GM06990 (cell line): ENCODE measurements around the gene DEFB124.

ENCODE experiments used
- DNase-seq: peaks from one replicate; pipeline ENCODE4 v3.0.0-alpha.2; 2011; ENCODE audit not compliant: insufficient read length; ENCODE audit errors: extremely low read depth
- H3K27me3 ChIP-seq: replicated peaks from 2 replicates; pipeline ENCODE4 v1.6.0; 2011; ENCODE audit warnings: low read length; ENCODE audit not compliant: control insufficient read depth, insufficient read depth
- H3K36me3 ChIP-seq: 2 replicates; pipeline ENCODE4 v1.5.1; 2011; ENCODE audit warnings: low read length; ENCODE audit not compliant: control insufficient read depth, insufficient read depth
- H3K4me3 ChIP-seq: replicated peaks from 2 replicates; pipeline ENCODE4 v1.5.1; 2011; ENCODE audit warnings: low read depth, mild to moderate bottlenecking, control low read depth, low read length
- TF ChIP-seq, protein P1 (sequence below): IDR thresholded peaks from 2 replicates; pipeline ENCODE4 v1.5.1; 2011; ENCODE audit warnings: low read length, control low read depth, mild to moderate bottlenecking, inconsistent platforms; ENCODE audit not compliant: insufficient read depth, poor library complexity, severe bottlenecking

Gene DEFB124

DNA sequence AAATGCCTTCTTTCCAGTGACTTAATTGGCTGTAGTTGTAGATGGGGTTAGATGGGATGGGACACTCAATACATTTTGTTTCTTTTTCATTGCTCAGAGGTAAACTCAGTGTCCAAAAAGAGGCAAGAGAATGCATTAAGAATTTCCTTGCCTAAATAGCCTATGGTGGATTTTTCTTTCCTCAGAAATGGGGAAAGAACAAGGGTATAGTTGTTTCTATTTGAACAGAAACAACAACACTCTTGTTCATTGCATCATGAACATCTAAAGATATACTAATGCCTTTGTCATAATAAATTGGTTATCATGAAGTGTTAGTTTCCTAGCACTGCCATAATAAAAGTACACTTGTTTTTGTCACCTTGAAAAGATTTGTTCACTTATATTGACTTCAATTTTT, 49.1 kb downstream of the DEFB124 start:
- H3K36me3 ChIP-seq, result no peaks in the 10 kb centered on the region
- no peak for DNase-seq
- TF ChIP-seq, protein P1, sequence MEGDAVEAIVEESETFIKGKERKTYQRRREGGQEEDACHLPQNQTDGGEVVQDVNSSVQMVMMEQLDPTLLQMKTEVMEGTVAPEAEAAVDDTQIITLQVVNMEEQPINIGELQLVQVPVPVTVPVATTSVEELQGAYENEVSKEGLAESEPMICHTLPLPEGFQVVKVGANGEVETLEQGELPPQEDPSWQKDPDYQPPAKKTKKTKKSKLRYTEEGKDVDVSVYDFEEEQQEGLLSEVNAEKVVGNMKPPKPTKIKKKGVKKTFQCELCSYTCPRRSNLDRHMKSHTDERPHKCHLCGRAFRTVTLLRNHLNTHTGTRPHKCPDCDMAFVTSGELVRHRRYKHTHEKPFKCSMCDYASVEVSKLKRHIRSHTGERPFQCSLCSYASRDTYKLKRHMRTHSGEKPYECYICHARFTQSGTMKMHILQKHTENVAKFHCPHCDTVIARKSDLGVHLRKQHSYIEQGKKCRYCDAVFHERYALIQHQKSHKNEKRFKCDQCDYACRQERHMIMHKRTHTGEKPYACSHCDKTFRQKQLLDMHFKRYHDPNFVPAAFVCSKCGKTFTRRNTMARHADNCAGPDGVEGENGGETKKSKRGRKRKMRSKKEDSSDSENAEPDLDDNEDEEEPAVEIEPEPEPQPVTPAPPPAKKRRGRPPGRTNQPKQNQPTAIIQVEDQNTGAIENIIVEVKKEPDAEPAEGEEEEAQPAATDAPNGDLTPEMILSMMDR, result no peak

DNA sequence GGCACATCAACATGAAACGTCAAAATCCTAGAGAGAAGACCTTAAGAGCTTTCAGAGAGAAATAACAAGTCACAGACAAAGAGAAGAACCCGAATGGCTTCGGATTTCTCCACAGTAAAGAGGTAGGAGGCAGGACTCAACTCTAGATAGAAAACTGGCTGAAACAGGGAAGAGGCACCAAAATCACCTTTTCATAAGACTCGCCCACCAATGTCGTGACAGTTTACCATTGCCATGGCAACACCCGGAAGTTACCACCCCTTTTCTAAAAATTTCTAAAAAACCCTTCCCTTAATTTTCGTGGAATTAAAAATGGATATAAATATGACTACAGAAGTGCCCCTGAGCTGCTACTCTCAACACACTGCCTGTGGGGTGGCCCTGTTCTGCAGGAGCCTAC, 56.6 kb downstream of the DEFB124 start:
- Histone ChIP-seq H3K4me3 (no peak overlapping the region), H3K27me3 (no peaks in the 10 kb centered on the region), H3K36me3 (no peaks in the 10 kb centered on the region)
- TF ChIP-seq, protein P1, result no peak
- no peak for DNase-seq

More for the DNA sequence above, 49.1 kb downstream of the DEFB124 start:
- no peaks in the 10 kb centered on the region; the same call in 1 of the 2 replicates for H3K27me3 ChIP-seq
- H3K4me3 ChIP-seq, result no peak overlapping the region

DNA sequence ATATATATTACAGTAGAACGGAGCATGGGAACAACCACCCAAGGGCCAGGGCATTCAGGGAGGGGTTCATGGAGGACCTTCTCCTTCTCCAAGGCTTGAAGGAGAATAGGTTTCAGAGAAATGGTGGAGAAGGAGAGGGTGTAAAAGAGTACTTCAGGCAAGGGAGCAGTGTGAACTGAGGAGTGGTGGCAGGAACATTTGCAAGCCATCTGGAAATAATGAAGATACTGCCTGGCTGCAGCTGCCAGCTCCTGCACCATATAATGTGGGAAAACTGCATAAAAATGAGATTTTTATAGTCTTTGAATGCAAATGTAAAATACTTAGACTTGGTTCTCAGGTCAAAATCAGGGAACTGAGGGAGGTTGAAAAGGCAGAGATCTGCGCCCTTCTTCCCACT, 59.3 kb downstream of the DEFB124 start:
- H3K4me3 ChIP-seq, result no peak overlapping the region
- DNase-seq, result no peak
- H3K27me3 ChIP-seq, result no peaks in the 10 kb centered on the region
- TF ChIP-seq, protein P1, result no peak
- no peaks in the 10 kb centered on the region for H3K36me3 ChIP-seq
